GM11168 (cell line): ENCODE data around the gene IL17RA.
"Not testable (repeated sequence)": the region's sequence is repeated elsewhere in the genome, so short reads cannot be mapped to it uniquely, and the experiment has no call there.

Experiments used
- in situ Hi-C: fragments of 300-500 bp; cut with MboI; formaldehyde crosslinking; loops from one replicate; pipeline ENCODE4 v1.12.0; 2022; ENCODE audit warnings: low sequenced_read_pairs; ENCODE audit not compliant: unreplicated experiment

IL17RA gene

DNA sequence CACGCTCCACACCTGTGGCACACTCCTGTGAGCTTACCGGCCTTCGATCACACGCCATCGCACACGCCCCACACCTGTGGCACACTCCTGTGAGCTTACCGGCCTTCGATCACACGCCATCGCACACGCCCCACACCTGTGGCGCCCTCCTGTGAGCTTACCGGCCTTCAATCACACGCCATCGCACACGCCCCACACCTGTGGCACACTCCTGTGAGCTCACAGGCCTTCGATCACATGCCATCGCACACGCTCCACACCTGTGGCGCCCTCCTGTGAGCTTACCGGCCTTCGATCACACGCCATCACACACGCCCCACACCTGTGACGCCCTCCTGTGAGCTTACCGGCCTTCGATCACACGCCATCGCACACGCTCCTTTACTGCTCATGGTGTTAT is 62.7 kb downstream of the IL17RA start:
- in situ Hi-C loops, result not testable (repeated sequence)

DNA sequence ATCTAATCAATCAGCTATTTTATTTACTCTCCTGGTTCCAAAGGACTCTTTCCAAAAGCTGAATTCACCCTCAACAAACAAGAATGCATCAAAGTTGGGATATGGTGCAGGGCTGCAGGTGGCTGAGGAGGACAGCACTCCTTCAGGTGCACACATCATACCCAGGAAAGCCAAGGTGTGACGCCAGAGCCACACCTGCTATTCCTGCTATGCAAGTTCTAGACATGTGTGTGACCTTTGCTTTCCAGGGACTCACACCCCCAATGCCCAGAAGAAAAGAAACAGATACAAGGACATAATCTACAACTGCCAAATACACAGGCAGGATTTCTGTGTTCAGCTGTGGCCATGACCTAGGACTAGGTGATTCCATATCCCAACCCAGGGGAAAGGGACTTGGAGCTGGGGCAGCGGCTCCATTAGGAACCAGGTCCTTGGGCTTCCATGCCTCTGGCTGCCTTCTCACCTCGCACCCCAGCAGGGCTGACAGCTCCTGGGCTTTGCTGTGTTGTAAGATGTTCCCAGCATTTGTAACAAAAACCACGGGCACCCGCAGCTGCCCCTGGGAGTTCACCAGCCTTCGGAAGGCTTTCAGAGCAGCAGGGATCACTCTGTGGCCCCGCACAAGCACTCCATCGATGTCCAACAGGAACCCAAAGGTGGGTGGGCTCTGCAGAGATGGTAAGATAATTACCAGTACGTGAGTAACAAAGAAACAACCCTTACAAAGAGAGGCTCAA is 64.4 kb downstream of the IL17RA start:
- in situ Hi-C loops, result no loop called here

GRCh38 chr22:17152340-17152739 is 67.5 kb downstream of the IL17RA start:
- in situ Hi-C loops, result no loop called here

DNA sequence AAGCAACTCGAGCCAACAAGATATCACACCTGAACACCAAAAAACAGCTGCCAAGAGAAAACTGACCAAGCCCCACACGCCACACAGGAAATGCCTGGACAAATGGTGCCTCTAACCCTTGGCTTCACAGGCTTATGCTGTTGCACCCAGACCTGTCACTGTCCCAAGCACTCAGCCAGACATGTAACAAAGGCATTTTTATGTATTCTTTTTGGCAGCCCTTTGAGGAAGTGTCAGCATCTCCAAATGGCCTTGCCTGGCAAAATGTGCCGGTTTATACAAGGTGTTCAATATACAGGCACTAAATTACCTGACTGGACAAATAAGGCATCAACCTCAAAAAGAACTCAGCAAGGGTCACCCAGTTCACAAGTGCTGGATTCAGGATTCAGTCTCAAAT is 68.2 kb downstream of the IL17RA start:
- in situ Hi-C loops, result no loop called here

DNA sequence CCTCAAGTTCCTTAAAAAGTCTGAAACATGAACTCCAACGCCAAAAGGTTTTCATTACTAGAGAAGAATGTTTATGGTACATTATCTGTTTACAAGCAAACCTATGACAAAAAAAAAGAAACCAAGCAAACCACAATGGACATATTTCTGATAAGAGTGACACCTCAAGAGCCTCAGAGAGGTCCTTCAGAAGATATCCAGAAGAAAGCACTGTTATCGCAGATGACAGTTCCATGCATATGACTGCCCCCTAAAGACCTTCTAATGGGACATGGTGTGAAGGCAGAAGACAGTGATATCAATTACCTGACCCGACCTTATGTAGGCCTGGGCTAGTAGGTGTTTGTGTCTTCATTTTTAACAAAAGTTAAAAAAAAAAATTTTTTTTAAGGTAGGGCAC is 71.1 kb downstream of the IL17RA start:
- in situ Hi-C loops, result no loop called here

GRCh38 chr22:17157714-17158113 is 72.9 kb downstream of the IL17RA start:
- in situ Hi-C loops, result no loop called here

DNA sequence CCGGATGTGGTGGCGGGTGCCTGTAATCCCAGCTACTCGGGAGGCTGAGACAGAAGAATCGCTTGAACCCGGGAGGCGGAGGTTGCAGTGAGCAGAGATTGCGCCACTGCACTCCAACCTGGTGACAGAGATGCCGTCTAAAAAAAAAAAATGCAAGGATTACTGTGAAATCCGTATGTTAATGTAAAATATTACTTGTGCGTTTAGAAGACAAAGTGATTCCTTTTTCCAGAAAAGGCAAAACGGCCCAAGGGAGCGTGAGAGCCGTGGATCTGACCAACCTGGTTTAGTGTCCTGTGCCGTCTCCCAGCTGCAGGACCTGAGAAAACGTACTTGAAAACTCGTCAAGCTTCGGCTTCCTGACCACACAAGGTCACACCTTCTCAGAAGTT is 73.4 kb downstream of the IL17RA start:
- in situ Hi-C loops, result no loop called here

DNA sequence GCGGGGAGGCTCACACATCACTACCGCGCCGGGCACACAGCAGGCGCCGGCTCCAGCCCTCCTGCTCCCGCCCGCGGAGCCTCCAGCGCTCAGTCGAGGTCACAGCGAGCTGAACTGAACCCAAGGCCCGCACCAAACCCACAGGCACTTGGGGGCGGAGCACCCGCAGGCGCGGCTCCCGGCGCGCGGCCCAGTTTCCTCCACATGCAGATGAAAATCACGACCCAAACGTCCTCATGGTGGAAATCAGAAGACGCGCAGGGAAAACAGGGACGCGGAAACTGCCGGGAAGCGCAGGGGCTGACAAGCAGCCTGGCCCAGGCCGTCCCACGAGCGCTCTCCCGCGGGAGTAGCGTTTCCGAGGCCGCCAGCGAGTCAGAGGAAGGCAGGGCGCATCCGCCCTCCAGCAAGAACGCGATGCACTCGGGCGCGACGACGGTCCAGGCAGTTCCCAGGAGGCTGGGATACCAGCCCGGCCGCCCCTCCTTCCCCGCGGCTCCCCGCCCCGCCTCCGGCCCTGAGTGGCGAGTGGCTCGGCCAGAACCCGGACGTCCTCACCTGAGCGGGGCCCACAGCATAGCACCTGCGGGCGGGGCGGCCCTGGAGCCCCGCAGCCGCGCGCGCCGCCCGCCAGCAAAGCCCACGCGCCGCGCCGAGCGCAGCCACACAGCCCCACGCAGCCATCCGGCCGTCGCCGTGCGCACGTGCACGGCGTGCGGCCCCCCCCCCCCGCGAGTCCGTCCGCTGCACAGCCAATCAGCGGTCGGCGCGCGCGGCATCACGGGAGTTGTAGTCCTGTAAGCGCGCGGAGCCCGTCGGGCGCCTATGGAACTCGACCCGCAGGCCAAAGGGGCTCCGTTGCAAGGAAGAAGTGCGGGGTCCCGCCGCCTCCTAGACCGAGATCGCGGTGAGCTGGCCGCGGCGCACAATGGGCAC is 74.0 kb downstream of the IL17RA start, which contains the start of gene HDHD5:
HDHD5 (minus strand) TSS at position 710 of the 936 bp plus-strand sequence; CDS start at position 684, 26 bp downstream.
- in situ Hi-C loops, result no loop called here

DNA sequence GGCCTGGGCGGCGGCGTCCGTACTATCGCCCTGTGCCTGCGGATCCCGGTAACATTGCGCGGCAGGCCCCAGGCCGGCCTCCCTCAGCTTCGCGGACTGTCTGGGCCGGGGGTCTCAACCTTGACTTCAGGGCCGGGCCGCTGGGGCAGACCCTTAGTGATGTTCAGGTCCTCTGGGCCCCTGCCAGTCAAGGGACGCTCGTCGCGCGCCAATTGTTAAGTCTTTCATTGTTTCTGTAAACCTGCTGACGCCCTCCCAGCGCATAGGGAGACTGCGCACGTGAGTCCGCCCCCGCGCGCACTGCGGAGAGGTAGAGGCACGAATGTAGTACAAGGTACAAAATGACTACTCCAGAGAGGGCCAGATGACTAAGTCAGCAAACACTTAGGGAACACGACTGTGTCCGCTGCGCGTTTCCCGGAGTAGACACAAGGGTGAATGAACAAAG is 74.7 kb downstream of the IL17RA start:
- in situ Hi-C loops, result no loop called here

- in situ Hi-C loops, result no loop called here
Measured at GRCh38 chr22:17161991-17162390, 77.2 kb downstream of the IL17RA start.

- in situ Hi-C loops, result no loop called here
Measured at GRCh38 chr22:17162731-17163130, 77.9 kb downstream of the IL17RA start.

DNA sequence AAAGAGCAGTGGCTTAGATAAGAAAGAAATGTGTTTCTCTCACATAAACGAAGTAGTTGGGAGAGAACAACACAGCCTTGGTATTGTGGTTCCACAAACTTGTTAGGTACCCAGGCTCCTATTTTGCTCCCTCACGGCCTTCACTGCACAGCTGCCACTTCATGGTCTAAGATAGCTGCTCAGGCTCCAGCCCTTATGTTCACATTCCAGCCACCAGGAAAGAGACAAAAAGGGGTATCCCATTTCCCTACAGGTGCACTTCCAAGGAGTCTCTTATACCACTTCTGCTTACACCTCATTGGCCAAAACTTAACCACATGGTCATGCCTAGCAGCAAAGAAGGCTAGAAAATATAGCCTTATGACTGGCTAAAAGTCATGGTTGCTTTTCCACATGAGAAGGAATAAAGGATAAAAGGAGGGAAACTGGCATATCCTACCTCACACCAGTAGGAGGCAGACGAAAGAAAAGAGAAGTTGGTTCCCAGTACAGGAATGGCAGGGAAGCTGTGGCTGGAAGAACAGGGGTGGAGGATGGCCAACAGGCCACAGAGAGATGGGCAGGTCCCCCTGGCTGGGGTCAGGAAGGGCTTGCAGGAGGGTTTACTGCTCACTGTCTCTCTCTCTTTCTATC is 79.7 kb downstream of the IL17RA start:
- in situ Hi-C loops, result no loop called here
